ENCODE results near the gene CCDC33.
A peak's percentile ranks its signal among the peaks of the same experiment; 100 is the strongest.

CCDC33 gene

GRCh38 chr15:74311734-74312444 lies 75.8 kb downstream of the CCDC33 start:
- Histone ChIP-seq H3K36me3 (ENCODE audit: control insufficient read depth, insufficient read depth, low read length, severe bottlenecking) (no peaks in the 10 kb centered on the region), H3K4me1 (ENCODE audit: control insufficient read depth, insufficient read depth, low read length) (peaks cover 24% of the 10 kb centered on the region), H3K4me3 (ENCODE audit: low read length) (no peak overlapping the region), H3K9me3 (ENCODE audit: control insufficient read depth, low read length) (no peaks in the 10 kb centered on the region), H3K27me3 (replicated peaks; ENCODE audit: control insufficient read depth, insufficient read depth, low read length) (peaks cover 9% of the 10 kb centered on the region), H3K9ac (ENCODE audit: low read length) (no peak overlapping the region)
- peak; percentile 30 for DNase-seq (ENCODE audit: low read depth)

- Histone ChIP-seq H3K27me3 (replicated peaks; ENCODE audit: control insufficient read depth, insufficient read depth, low read length) (peaks cover 4% of the 10 kb centered on the region), H3K9me3 (ENCODE audit: control insufficient read depth, low read length) (no peaks in the 10 kb centered on the region), H3K4me1 (ENCODE audit: control insufficient read depth, insufficient read depth, low read length) (peaks cover 30% of the 10 kb centered on the region), H3K4me3 (ENCODE audit: low read length) (no peak overlapping the region), H3K9ac (ENCODE audit: low read length) (no peak overlapping the region), H3K36me3 (ENCODE audit: control insufficient read depth, insufficient read depth, low read length, severe bottlenecking) (no peaks in the 10 kb centered on the region)
- DNase-seq (ENCODE audit: low read depth) = no peak
Measured at GRCh38 chr15:74312445-74313007, 76.4 kb downstream of the CCDC33 start.

GRCh38 chr15:74313889-74314288 lies 77.8 kb downstream of the CCDC33 start:
- Histone ChIP-seq H3K4me3 (ENCODE audit: low read length) (no peak overlapping the region), H3K9me3 (ENCODE audit: control insufficient read depth, low read length) (no peaks in the 10 kb centered on the region), H3K9ac (ENCODE audit: low read length) (no peak overlapping the region), H3K4me1 (ENCODE audit: control insufficient read depth, insufficient read depth, low read length) (peaks cover 42% of the 10 kb centered on the region), H3K36me3 (ENCODE audit: control insufficient read depth, insufficient read depth, low read length, severe bottlenecking) (no peaks in the 10 kb centered on the region), H3K27me3 (replicated peaks; ENCODE audit: control insufficient read depth, insufficient read depth, low read length) (peaks cover 4% of the 10 kb centered on the region)
- DNase-seq (ENCODE audit: low read depth) = no peak

- no peaks in the 10 kb centered on the region for H3K36me3 ChIP-seq (ENCODE audit: control insufficient read depth, insufficient read depth, low read length, severe bottlenecking)
- peaks cover 4% of the 10 kb centered on the region for H3K27me3 ChIP-seq (replicated peaks; ENCODE audit: control insufficient read depth, insufficient read depth, low read length)
- H3K9ac ChIP-seq (ENCODE audit: low read length) = no peak overlapping the region
- H3K4me1 ChIP-seq (ENCODE audit: control insufficient read depth, insufficient read depth, low read length) = peaks cover 52% of the 10 kb centered on the region
- DNase-seq (ENCODE audit: low read depth) = no peak
- H3K9me3 ChIP-seq (ENCODE audit: control insufficient read depth, low read length) = no peaks in the 10 kb centered on the region
- H3K4me3 ChIP-seq (ENCODE audit: low read length) = no peak overlapping the region
Measured at GRCh38 chr15:74314795-74315438, 78.8 kb downstream of the CCDC33 start.

- Histone ChIP-seq H3K4me1 (ENCODE audit: control insufficient read depth, insufficient read depth, low read length) (peaks cover 52% of the 10 kb centered on the region), H3K9ac (ENCODE audit: low read length) (no peak overlapping the region), H3K27me3 (replicated peaks; ENCODE audit: control insufficient read depth, insufficient read depth, low read length) (peaks cover 4% of the 10 kb centered on the region), H3K9me3 (ENCODE audit: control insufficient read depth, low read length) (no peaks in the 10 kb centered on the region), H3K36me3 (ENCODE audit: control insufficient read depth, insufficient read depth, low read length, severe bottlenecking) (no peaks in the 10 kb centered on the region), H3K4me3 (ENCODE audit: low read length) (no peak overlapping the region)
- no peak for DNase-seq (ENCODE audit: low read depth)
Measured at GRCh38 chr15:74315626-74316025, 79.5 kb downstream of the CCDC33 start.

GRCh38 chr15:74316141-74316540 lies 80.0 kb downstream of the CCDC33 start:
- Histone ChIP-seq H3K4me3 (ENCODE audit: low read length) (no peak overlapping the region), H3K27me3 (replicated peaks; ENCODE audit: control insufficient read depth, insufficient read depth, low read length) (peaks cover 4% of the 10 kb centered on the region), H3K4me1 (ENCODE audit: control insufficient read depth, insufficient read depth, low read length) (peaks cover 52% of the 10 kb centered on the region), H3K9ac (ENCODE audit: low read length) (peak overlapping the region; percentile 28), H3K36me3 (ENCODE audit: control insufficient read depth, insufficient read depth, low read length, severe bottlenecking) (no peaks in the 10 kb centered on the region), H3K9me3 (ENCODE audit: control insufficient read depth, low read length) (no peaks in the 10 kb centered on the region)
- no peak for DNase-seq (ENCODE audit: low read depth)

- H3K36me3 ChIP-seq (ENCODE audit: control insufficient read depth, insufficient read depth, low read length, severe bottlenecking) = no peaks in the 10 kb centered on the region
- peak overlapping the region; percentile 84 for H3K9ac ChIP-seq (ENCODE audit: low read length)
- DNase-seq (ENCODE audit: low read depth) = peak; percentile 97
- H3K9me3 ChIP-seq (ENCODE audit: control insufficient read depth, low read length) = no peaks in the 10 kb centered on the region
- H3K4me1 ChIP-seq (ENCODE audit: control insufficient read depth, insufficient read depth, low read length) = peaks cover 59% of the 10 kb centered on the region
- H3K4me3 ChIP-seq (ENCODE audit: low read length) = peak overlapping the region; percentile 66
- no peaks in the 10 kb centered on the region for H3K27me3 ChIP-seq (replicated peaks; ENCODE audit: control insufficient read depth, insufficient read depth, low read length)
Measured at GRCh38 chr15:74317820-74318375, 81.8 kb downstream of the CCDC33 start.

GRCh38 chr15:74318376-74319137 lies 82.4 kb downstream of the CCDC33 start:
- peak overlapping the region; percentile 48 for H3K4me3 ChIP-seq (ENCODE audit: low read length)
- no peaks in the 10 kb centered on the region for H3K27me3 ChIP-seq (replicated peaks; ENCODE audit: control insufficient read depth, insufficient read depth, low read length)
- H3K4me1 ChIP-seq (ENCODE audit: control insufficient read depth, insufficient read depth, low read length) = peaks cover 61% of the 10 kb centered on the region
- peak; percentile 59 for DNase-seq (ENCODE audit: low read depth)
- H3K9me3 ChIP-seq (ENCODE audit: control insufficient read depth, low read length) = no peaks in the 10 kb centered on the region
- peak overlapping the region; percentile 59 for H3K9ac ChIP-seq (ENCODE audit: low read length)
- H3K36me3 ChIP-seq (ENCODE audit: control insufficient read depth, insufficient read depth, low read length, severe bottlenecking) = no peaks in the 10 kb centered on the region

- H3K9ac ChIP-seq (ENCODE audit: low read length) = no peak overlapping the region
- H3K36me3 ChIP-seq (ENCODE audit: control insufficient read depth, insufficient read depth, low read length, severe bottlenecking) = no peaks in the 10 kb centered on the region
- no peak overlapping the region for H3K4me3 ChIP-seq (ENCODE audit: low read length)
- DNase-seq (ENCODE audit: low read depth) = no peak
- H3K4me1 ChIP-seq (ENCODE audit: control insufficient read depth, insufficient read depth, low read length) = peaks cover 61% of the 10 kb centered on the region
- no peaks in the 10 kb centered on the region for H3K27me3 ChIP-seq (replicated peaks; ENCODE audit: control insufficient read depth, insufficient read depth, low read length)
- H3K9me3 ChIP-seq (ENCODE audit: control insufficient read depth, low read length) = no peaks in the 10 kb centered on the region
Measured at GRCh38 chr15:74319138-74319460, 83.0 kb downstream of the CCDC33 start.

- Histone ChIP-seq H3K9ac (ENCODE audit: low read length) (peak overlapping the region; percentile 17), H3K9me3 (ENCODE audit: control insufficient read depth, low read length) (no peaks in the 10 kb centered on the region), H3K36me3 (ENCODE audit: control insufficient read depth, insufficient read depth, low read length, severe bottlenecking) (no peaks in the 10 kb centered on the region), H3K4me1 (ENCODE audit: control insufficient read depth, insufficient read depth, low read length) (peaks cover 61% of the 10 kb centered on the region), H3K27me3 (replicated peaks; ENCODE audit: control insufficient read depth, insufficient read depth, low read length) (no peaks in the 10 kb centered on the region), H3K4me3 (ENCODE audit: low read length) (no peak overlapping the region)
- DNase-seq (ENCODE audit: low read depth) = peak; percentile 16
Measured at GRCh38 chr15:74319596-74320351, 83.6 kb downstream of the CCDC33 start.

All from adipocyte (in vitro differentiated cells).